Measurements from ENCODE around the gene ITPRID1. TPM values are rescaled to one million over a fixed set of nuclear protein-coding genes. Genes with fewer than 3 reads are reported as not detected.

ITPRID1 gene
- total RNA-seq, 4 donors from 2014 or later = not detected

GRCh38 chr7:31642681-31643115 is 128.8 kb downstream of the ITPRID1 start:
- no peaks in the 10 kb centered on the region for H3K27me3 ChIP-seq
- H3K4me1 ChIP-seq = no peaks in the 10 kb centered on the region
- no peaks in the 10 kb centered on the region for H3K9me3 ChIP-seq
- TF ChIP-seq CTCF (IDR thresholded peaks at IDR 0.05) (no peak), POLR2A (IDR thresholded peaks at IDR 0.05) (no peak)
- no peaks in the 10 kb centered on the region for H3K36me3 ChIP-seq
- no peak overlapping the region for H3K4me3 ChIP-seq (replicated peaks in 1 of 3)
- no peak for DNase-seq
- no peak overlapping the region for H3K27ac ChIP-seq
- intact Hi-C loops (cut with DNase I) = no loop called here
- 39 to 61% methylated on average over 4 to 5 of the region's 5 CpGs for WGBS, 2 donors

- no peak for DNase-seq
- Histone ChIP-seq H3K9me3 (no peaks in the 10 kb centered on the region), H3K27ac (no peak overlapping the region), H3K36me3 (no peaks in the 10 kb centered on the region), H3K4me1 (no peaks in the 10 kb centered on the region), H3K4me3 (replicated peaks in 1 of 3) (no peak overlapping the region), H3K27me3 (no peaks in the 10 kb centered on the region)
- intact Hi-C loops (cut with DNase I) = no loop called here
- TF ChIP-seq CTCF (IDR thresholded peaks at IDR 0.05) (no peak), POLR2A (IDR thresholded peaks at IDR 0.05) (no peak)
- 90 to 94% methylated on average over 4 of the region's 4 CpGs for WGBS, 2 donors
Observed at GRCh38 chr7:31646942-31647341, 133.1 kb downstream of the ITPRID1 start.

GRCh38 chr7:31647511-31647910 is 133.6 kb downstream of the ITPRID1 start:
- Histone ChIP-seq H3K9me3 (no peaks in the 10 kb centered on the region), H3K4me1 (no peaks in the 10 kb centered on the region), H3K27ac (no peak overlapping the region), H3K36me3 (no peaks in the 10 kb centered on the region), H3K27me3 (no peaks in the 10 kb centered on the region), H3K4me3 (replicated peaks in 1 of 3) (no peak overlapping the region)
- WGBS, 2 donors = 79 to 81% methylated on average over 7 of the region's 7 CpGs
- TF ChIP-seq POLR2A (IDR thresholded peaks at IDR 0.05) (no peak), CTCF (IDR thresholded peaks at IDR 0.05) (no peak)
- intact Hi-C loops (cut with DNase I) = no loop called here
- DNase-seq = no peak

GRCh38 chr7:31648288-31648687 is 134.4 kb downstream of the ITPRID1 start:
- intact Hi-C loops (cut with DNase I) = no loop called here
- H3K4me3 ChIP-seq (replicated peaks in 1 of 3) = no peak overlapping the region
- 74 to 89% methylated on average over 1 of the region's 1 CpG for WGBS, 2 donors
- H3K4me1 ChIP-seq = no peaks in the 10 kb centered on the region
- no peaks in the 10 kb centered on the region for H3K36me3 ChIP-seq
- no peaks in the 10 kb centered on the region for H3K27me3 ChIP-seq
- no peaks in the 10 kb centered on the region for H3K9me3 ChIP-seq
- H3K27ac ChIP-seq = no peak overlapping the region
- TF ChIP-seq CTCF (IDR thresholded peaks at IDR 0.05) = no peak
- no peak for TF ChIP-seq POLR2A (IDR thresholded peaks at IDR 0.05)
- no peak for DNase-seq

GRCh38 chr7:31648880-31649279 is 135.0 kb downstream of the ITPRID1 start:
- intact Hi-C loops (cut with DNase I) = no loop called here
- no peak overlapping the region for H3K27ac ChIP-seq

More at GRCh38 chr7:31648880-31649279, 135.0 kb downstream of the ITPRID1 start:
- no peaks in the 10 kb centered on the region for H3K4me1 ChIP-seq
- WGBS, 2 donors = 88 to 92% methylated on average over 4 of the region's 4 CpGs
- H3K36me3 ChIP-seq = no peaks in the 10 kb centered on the region
- TF ChIP-seq POLR2A (IDR thresholded peaks at IDR 0.05) = no peak
- H3K4me3 ChIP-seq (replicated peaks in 1 of 3) = no peak overlapping the region
- H3K9me3 ChIP-seq = no peaks in the 10 kb centered on the region
- H3K27me3 ChIP-seq = no peaks in the 10 kb centered on the region
- DNase-seq = no peak

All from thyroid gland (tissue), 4 donors.